ENCODE results near the gene LIMA1. TPM values are rescaled to one million over a fixed set of nuclear protein-coding genes. Genes with fewer than 3 reads are reported as not detected.
A peak's percentile ranks its signal among the peaks of the same experiment; 100 is the strongest.

LIMA1 gene
- total RNA-seq, 6 donors from 2014 or later: 55.2 to 126 (median 68.8) TPM

GRCh38 chr12:50201987-50202521, 81.3 kb downstream of the LIMA1 start:
- WGBS, 2 donors: 72 to 84% methylated on average over 3 of the region's 3 CpGs
- Histone ChIP-seq H3K4me3 (no peak overlapping the region), H3K4me1 (no peaks in the 10 kb centered on the region), H3K36me3 (peaks cover 21 to 77% (median 38%) of the 10 kb centered on the region in 4 donors), H3K27me3 (no peaks in the 10 kb centered on the region), H3K9me3 (no peaks in the 10 kb centered on the region), H3K27ac (peak overlapping the region in 2 of 4 donors; percentile 32 to 46)
- ATAC-seq (ENCODE audit: low FRiP score in 2 of 2): peak in 1 of 2 donors; percentile 43
- TF ChIP-seq EP300 (IDR thresholded peaks at IDR 0.05) (no peak), POLR2AphosphoS5 (IDR thresholded peaks at IDR 0.05) (no peak), CTCF (IDR thresholded peaks at IDR 0.05) (no peak), POLR2A (IDR thresholded peaks at IDR 0.05) (no peak)
- peak in 1 of 2 donors; percentile 28 for DNase-seq

- no peaks in the 10 kb centered on the region for H3K27me3 ChIP-seq
- DNase-seq (no peak), ATAC-seq (ENCODE audit: low FRiP score in 2 of 2) (no peak)
- H3K4me3 ChIP-seq: no peak overlapping the region
- peaks cover 21 to 85% (median 37%) of the 10 kb centered on the region in 4 donors for H3K36me3 ChIP-seq
- 82 to 86% methylated on average over 2 of the region's 2 CpGs for WGBS, 2 donors
- H3K27ac ChIP-seq: no peak overlapping the region
- H3K9me3 ChIP-seq: no peaks in the 10 kb centered on the region
- TF ChIP-seq POLR2A (IDR thresholded peaks at IDR 0.05) (no peak), EP300 (IDR thresholded peaks at IDR 0.05) (no peak), POLR2AphosphoS5 (IDR thresholded peaks at IDR 0.05) (no peak), CTCF (IDR thresholded peaks at IDR 0.05) (no peak)
- H3K4me1 ChIP-seq: no peaks in the 10 kb centered on the region
These were observed 82.6 kb downstream of the LIMA1 start for GRCh38 chr12:50200552-50201273.

- Histone ChIP-seq H3K36me3 (peaks cover 14 to 83% (median 30%) of the 10 kb centered on the region in 4 donors), H3K27ac (no peak overlapping the region), H3K4me3 (no peak overlapping the region), H3K27me3 (no peaks in the 10 kb centered on the region), H3K9me3 (no peaks in the 10 kb centered on the region), H3K4me1 (no peaks in the 10 kb centered on the region)
- WGBS, 2 donors: 92 to 93% methylated on average over 5 of the region's 5 CpGs
- TF ChIP-seq EP300 (IDR thresholded peaks at IDR 0.05): no peak
- no peak for TF ChIP-seq CTCF (IDR thresholded peaks at IDR 0.05)
- no peak for TF ChIP-seq POLR2A (IDR thresholded peaks at IDR 0.05)
- no peak for TF ChIP-seq POLR2AphosphoS5 (IDR thresholded peaks at IDR 0.05)
- DNase-seq (no peak), ATAC-seq (ENCODE audit: low FRiP score in 2 of 2) (no peak)
These were observed 84.5 kb downstream of the LIMA1 start for GRCh38 chr12:50198829-50199228.

GRCh38 chr12:50197297-50197727, 86.0 kb downstream of the LIMA1 start:
- DNase-seq (no peak), ATAC-seq (ENCODE audit: low FRiP score in 2 of 2) (no peak)
- H3K9me3 ChIP-seq: no peaks in the 10 kb centered on the region
- H3K4me1 ChIP-seq: no peaks in the 10 kb centered on the region
- H3K4me3 ChIP-seq: no peak overlapping the region
- H3K27me3 ChIP-seq: no peaks in the 10 kb centered on the region
- H3K27ac ChIP-seq: no peak overlapping the region
- 59 to 69% methylated on average over 5 of the region's 5 CpGs for WGBS, 2 donors
- peaks cover 16 to 77% (median 23%) of the 10 kb centered on the region in 4 donors for H3K36me3 ChIP-seq
- TF ChIP-seq CTCF (IDR thresholded peaks at IDR 0.05) (no peak), EP300 (IDR thresholded peaks at IDR 0.05) (no peak), POLR2A (IDR thresholded peaks at IDR 0.05) (no peak), POLR2AphosphoS5 (IDR thresholded peaks at IDR 0.05) (no peak)
